Lower leg skin (tissue), 4 donors: ENCODE data around the gene GPR25. TPM values are rescaled to one million over a fixed set of nuclear protein-coding genes. Genes with fewer than 3 reads are reported as not detected.

Source experiments
- DNase-seq, 2 donors: peaks; one replicate each; pipeline ENCODE4 v3.0.0-alpha.2; 2019; ENCODE audit warnings: low spot score in 2 of 2
- H3K4me3 ChIP-seq: fragments of 200-600 bp; sonication (generic); 2 replicates; pipeline ENCODE4 v1.5.1; 2017; ENCODE audit warnings: mild to moderate bottlenecking, low read depth; ENCODE audit not compliant: poor library complexity, severe bottlenecking
- CTCF ChIP-seq, 3 donors: fragments of 450-650 bp; IDR thresholded peaks; one replicate each; pipeline ENCODE4 v1.5.1; 2016; ENCODE audit warnings: antibody characterized with exemption in 3 of 3, mild to moderate bottlenecking in 3 of 3, moderate library complexity in 2 of 3
- POLR2A ChIP-seq, 2 donors: fragments of 450-650 bp; IDR thresholded peaks; one replicate each; pipeline ENCODE4 v1.6.1; 2016 to 2017; ENCODE audit warnings: antibody characterized with exemption in 2 of 2, mild to moderate bottlenecking in 1 of 2, moderate library complexity in 1 of 2
- WGBS, 2 donors: methylation state at CpG; one replicate each; pipeline ENCODE4 v1.1.5; 2018; 5-methylcytosine and 5-hydroxymethylcytosine counted together
- intact Hi-C: fragments of 100-400 bp; cut with DNase I; formaldehyde crosslinking; loops from one replicate; pipeline ENCODE4 v1.15.0; 2023; ENCODE audit warnings: low total_unique reads
- total RNA-seq, 4 donors: library from RNA; depleted of rRNA; stranded (reverse); fragments of >200 nt; gene quantifications; one replicate each; pipeline ENCODE4 v1.1.0, GENCODE V29; 2016

GPR25 gene
- total RNA-seq, 4 donors from 2014 or later: not detected

- no peak for DNase-seq
- TF ChIP-seq POLR2A (IDR thresholded peaks at IDR 0.05) (no peak), CTCF (IDR thresholded peaks at IDR 0.05) (no peak)
- H3K4me3 ChIP-seq: no peak overlapping the region
- 84 to 87% methylated on average over 3 of the region's 3 CpGs for WGBS, 2 donors
- intact Hi-C loops: no loop called here
Observed at GRCh38 chr1:200838676-200839445, 33.9 kb upstream of the GPR25 start.

- intact Hi-C loops: no loop called here
- TF ChIP-seq CTCF (IDR thresholded peaks at IDR 0.05): no peak
- TF ChIP-seq POLR2A (IDR thresholded peaks at IDR 0.05): no peak
- no peak for DNase-seq
- 89 to 91% methylated on average over 4 of the region's 4 CpGs for WGBS, 2 donors
- H3K4me3 ChIP-seq: no peak overlapping the region
Observed at GRCh38 chr1:200845360-200845759, 27.4 kb upstream of the GPR25 start.

- no peak overlapping the region for H3K4me3 ChIP-seq
- 96% methylated on average over 1 of the region's 1 CpG for WGBS, 2 donors
- intact Hi-C loops: no loop called here
- no peak for DNase-seq
- TF ChIP-seq POLR2A (IDR thresholded peaks at IDR 0.05) (no peak), CTCF (IDR thresholded peaks at IDR 0.05) (no peak)
Observed at GRCh38 chr1:200846398-200846797, 26.4 kb upstream of the GPR25 start.

DNA sequence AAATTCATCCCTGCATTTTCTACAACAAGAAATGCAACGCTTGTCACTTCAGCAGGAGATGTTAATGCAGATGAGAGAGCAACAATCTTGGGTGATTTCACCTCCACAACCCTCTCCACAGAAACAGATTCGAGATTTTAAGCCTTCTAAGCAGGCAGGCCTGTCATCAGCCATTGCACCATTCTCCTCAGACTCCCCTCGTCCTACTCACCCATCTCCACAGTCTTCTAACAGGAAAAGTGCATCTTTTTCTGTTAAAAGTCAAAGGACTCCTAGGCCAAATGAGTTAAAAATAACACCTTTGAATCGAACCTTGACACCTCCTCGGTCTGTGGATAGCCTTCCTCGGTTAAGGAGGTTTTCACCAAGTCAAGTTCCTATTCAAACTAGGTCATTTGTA is 23.4 kb upstream of the GPR25 start:
- TF ChIP-seq POLR2A (IDR thresholded peaks at IDR 0.05) (no peak), CTCF (IDR thresholded peaks at IDR 0.05) (no peak)
- no peak overlapping the region for H3K4me3 ChIP-seq
- no peak for DNase-seq
- intact Hi-C loops: no loop called here
- WGBS, 2 donors: 93% methylated on average over 6 of the region's 6 CpGs

GRCh38 chr1:200850554-200850953 is 22.2 kb upstream of the GPR25 start:
- H3K4me3 ChIP-seq: no peak overlapping the region
- TF ChIP-seq CTCF (IDR thresholded peaks at IDR 0.05): no peak
- no peak for TF ChIP-seq POLR2A (IDR thresholded peaks at IDR 0.05)
- DNase-seq: no peak
- intact Hi-C loops: no loop called here
